H9 (cell line): ENCODE measurements around the gene SOD3. TPM values are rescaled to one million over a fixed set of nuclear protein-coding genes. Genes with fewer than 3 reads are reported as not detected.

ENCODE experiments used
- DNase-seq: peaks from one replicate; pipeline ENCODE4 v3.0.0-alpha.2; 2017
- H2AFZ ChIP-seq: one replicate; pipeline ENCODE4 v1.6.1; 2013; ENCODE audit warnings: mild to moderate bottlenecking, low read length, control low read depth, moderate library complexity
- H2AK5ac ChIP-seq: 2 replicates; pipeline ENCODE4 v1.6.1; 2013; ENCODE audit warnings: low read length, control low read depth, mixed read lengths; ENCODE audit not compliant: insufficient read length
- H2BK120ac ChIP-seq: one replicate; pipeline ENCODE4 v1.6.1; 2013; ENCODE audit warnings: low read depth, mild to moderate bottlenecking, low read length, control low read depth, inconsistent platforms; ENCODE audit not compliant: poor library complexity, severe bottlenecking
- H2BK12ac ChIP-seq: 2 replicates; pipeline ENCODE4 v1.6.1; 2013; ENCODE audit warnings: low read length, control low read depth, mixed read lengths, low read depth; ENCODE audit not compliant: insufficient read length
- H2BK15ac ChIP-seq: 2 replicates; pipeline ENCODE4 v1.6.1; 2013; ENCODE audit warnings: low read depth, low read length, control low read depth
- H2BK20ac ChIP-seq: one replicate; pipeline ENCODE4 v1.6.1; 2013; ENCODE audit warnings: low read depth, mild to moderate bottlenecking, low read length, control low read depth, inconsistent platforms; ENCODE audit not compliant: poor library complexity, severe bottlenecking
- H2BK5ac ChIP-seq: 2 replicates; pipeline ENCODE4 v1.6.1; 2013; ENCODE audit warnings: low read length, control low read depth, mixed read lengths; ENCODE audit not compliant: insufficient read length
- H3K14ac ChIP-seq: 2 replicates; pipeline ENCODE4 v1.6.1; 2013; ENCODE audit warnings: low read length, control low read depth; ENCODE audit not compliant: insufficient read depth
- H3K18ac ChIP-seq: 2 replicates; pipeline ENCODE4 v1.6.1; 2013; ENCODE audit warnings: low read depth, mild to moderate bottlenecking, mixed read lengths, low read length, control low read depth; ENCODE audit not compliant: insufficient read length
- H3K23ac ChIP-seq: 2 replicates; pipeline ENCODE4 v1.6.1; 2013; ENCODE audit warnings: low read length, control low read depth, mixed read lengths, low read depth; ENCODE audit not compliant: insufficient read length
- H3K23me2 ChIP-seq: 2 replicates; pipeline ENCODE4 v1.6.1; 2013; ENCODE audit warnings: low read depth, mild to moderate bottlenecking, mixed read lengths, low read length, control low read depth; ENCODE audit not compliant: insufficient read length, poor library complexity, severe bottlenecking
- H3K27ac ChIP-seq: 2 replicates; pipeline ENCODE4 v1.5.1; 2013; ENCODE audit warnings: low read length, control low read depth, mixed read lengths, low read depth; ENCODE audit not compliant: insufficient read length
- H3K27me3 ChIP-seq: 2 replicates; pipeline ENCODE4 v1.6.1; 2013; ENCODE audit warnings: low read length, control low read depth, inconsistent platforms; ENCODE audit not compliant: insufficient read depth
- H3K4ac ChIP-seq: 2 replicates; pipeline ENCODE4 v1.6.1; 2013; ENCODE audit warnings: low read depth, mild to moderate bottlenecking, control low read depth, inconsistent platforms, low read length, moderate library complexity
- H3K4me1 ChIP-seq: 2 replicates; pipeline ENCODE4 v1.6.1; 2013; ENCODE audit warnings: low read length, control low read depth, inconsistent platforms; ENCODE audit not compliant: insufficient read depth
- H3K4me2 ChIP-seq: 2 replicates; pipeline ENCODE4 v1.6.1; 2013; ENCODE audit warnings: low read length, control low read depth, mixed read lengths; ENCODE audit not compliant: insufficient read length, insufficient read depth
- H3K56ac ChIP-seq: 2 replicates; pipeline ENCODE4 v1.6.1; 2013; ENCODE audit warnings: low read depth, mild to moderate bottlenecking, mixed read lengths, low read length, control low read depth; ENCODE audit not compliant: insufficient read length
- H3K79me1 ChIP-seq: 2 replicates; pipeline ENCODE4 v1.6.1; 2013; ENCODE audit warnings: low read depth, mild to moderate bottlenecking, moderate library complexity, low read length, control low read depth, inconsistent platforms; ENCODE audit not compliant: insufficient read depth, poor library complexity, severe bottlenecking
- H3K79me2 ChIP-seq: 2 replicates; pipeline ENCODE4 v1.6.1; 2013; ENCODE audit warnings: low read length, control low read depth, inconsistent platforms; ENCODE audit not compliant: insufficient read depth
- H3K9ac ChIP-seq: 2 replicates; pipeline ENCODE4 v1.6.1; 2013; ENCODE audit warnings: low read length, control low read depth, mixed read lengths; ENCODE audit not compliant: insufficient read length; ENCODE audit errors: extremely low read depth
- H3K9me3 ChIP-seq: one replicate; pipeline ENCODE4 v1.6.1; 2013; ENCODE audit warnings: low read depth, low read length, inconsistent platforms; ENCODE audit not compliant: control insufficient read depth
- H3T11ph ChIP-seq: one replicate; pipeline ENCODE4 v1.6.1; 2013; ENCODE audit warnings: mild to moderate bottlenecking, low read length, control low read depth, inconsistent platforms
- H4K20me1 ChIP-seq: one replicate; pipeline ENCODE4 v1.6.1; 2013; ENCODE audit not compliant: control insufficient read depth, insufficient read length, insufficient read depth
- H4K5ac ChIP-seq: 2 replicates; pipeline ENCODE4 v1.6.1; 2013; ENCODE audit warnings: low read depth, mild to moderate bottlenecking, mixed read lengths, low read length, control low read depth; ENCODE audit not compliant: insufficient read length
- H4K8ac ChIP-seq: replicated peaks from 2 replicates; pipeline ENCODE4 v1.6.1; 2013; ENCODE audit warnings: low read length, control low read depth, mixed read lengths, low read depth; ENCODE audit not compliant: insufficient read length
- H4K91ac ChIP-seq: 2 replicates; pipeline ENCODE4 v1.6.1; 2013; ENCODE audit warnings: low read depth, mild to moderate bottlenecking, moderate library complexity, mixed read lengths, low read length, control low read depth; ENCODE audit not compliant: insufficient read length
- H3K27ac Mint-ChIP-seq, 3 experiments: 2 replicates in 2 of 3; 3 replicates in 1 of 3; pipeline ENCODE4 v1.8.0; 2020 to 2021; ENCODE audit warnings: mixed read lengths in 3 of 3, mild to moderate bottlenecking in 1 of 3, moderate library complexity in 1 of 3
- H3K27me3 Mint-ChIP-seq: 2 replicates; pipeline ENCODE4 v1.8.0; 2021; ENCODE audit warnings: low read depth, mild to moderate bottlenecking, moderate library complexity, mixed read lengths
- H3K36me3 Mint-ChIP-seq, 3 experiments: 2 replicates in 2 of 3; 3 replicates in 1 of 3; pipeline ENCODE4 v1.8.0; 2020 to 2021; ENCODE audit warnings: low read depth in 3 of 3, mixed read lengths in 3 of 3; ENCODE audit not compliant: insufficient read depth in 1 of 3
- H3K4me1 Mint-ChIP-seq, 2 experiments: 2 replicates each; pipeline ENCODE4 v1.8.0; 2020; ENCODE audit warnings: mixed read lengths in 2 of 2
- H3K4me3 Mint-ChIP-seq, 2 experiments: 2 replicates in 1 of 2; 3 replicates in 1 of 2; pipeline ENCODE4 v1.8.0; 2020 to 2021; ENCODE audit warnings: mild to moderate bottlenecking in 2 of 2, mixed read lengths in 2 of 2, moderate library complexity in 1 of 2
- H3K9me3 Mint-ChIP-seq, 2 experiments: 2 replicates in 1 of 2; 3 replicates in 1 of 2; pipeline ENCODE4 v1.8.0; 2020; ENCODE audit warnings: mild to moderate bottlenecking in 2 of 2, mixed read lengths in 2 of 2, moderate library complexity in 1 of 2
- CTCF ChIP-seq: fragments of 200-600 bp; sonication (generic); conservative IDR thresholded peaks from 3 replicates; pipeline ENCODE4 v1.8.0; 2021; ENCODE audit warnings: antibody characterized with exemption, mild to moderate bottlenecking
- WGBS: extraction: QIAGEN DNeasy Blood & Tissue Kit; methylation state at CpG from one replicate; pipeline ENCODE4 v1.1.7; 2013; ENCODE audit warnings: missing lambda C conversion rate, low lambda C conversion rate, mixed read lengths; ENCODE audit not compliant: insufficient read length; ENCODE audit errors: extremely low coverage; 5-methylcytosine and 5-hydroxymethylcytosine counted together
- total RNA-seq: library from RNA; stranded (reverse); gene quantifications from 2 replicates; pipeline ENCODE4 v1.2.1, GENCODE V29; 2021

Gene SOD3
- total RNA-seq, 1 experiment from 2014 or later: 3.3 TPM

- H3K27ac Mint-ChIP-seq: no peak overlapping the region
- no peaks in the 10 kb centered on the region for H3K9me3 ChIP-seq
- TF ChIP-seq CTCF: no peak
Measured at GRCh38 chr4:24778464-24779225, 16.7 kb upstream of the SOD3 start.

More at GRCh38 chr4:24778464-24779225, 16.7 kb upstream of the SOD3 start:
- peaks cover 9 to 17% of the 10 kb centered on the region in 2 experiments for H3K4me1 Mint-ChIP-seq
- no peaks in the 10 kb centered on the region for H3K23me2 ChIP-seq
- H2BK20ac ChIP-seq: no peak overlapping the region
- no peak overlapping the region for H4K8ac ChIP-seq
- no peak for DNase-seq
- no peaks in the 10 kb centered on the region; the same call in 1 of the 2 replicates for H3K27me3 Mint-ChIP-seq
- H4K20me1 ChIP-seq: no peaks in the 10 kb centered on the region
- H2BK5ac ChIP-seq: no peak overlapping the region
- WGBS: no CpG with 5 or more reads among the region's 3 CpGs
- H3K27me3 ChIP-seq: no peaks in the 10 kb centered on the region
- no peaks in the 10 kb centered on the region for H3K36me3 Mint-ChIP-seq
- no peak overlapping the region for H4K91ac ChIP-seq
- no peak overlapping the region for H3K9ac ChIP-seq
- H3K4ac ChIP-seq: no peak overlapping the region
- H3K23ac ChIP-seq: no peak overlapping the region
- H3K27ac ChIP-seq: no peak overlapping the region
- no peak overlapping the region for H3K18ac ChIP-seq
- H2BK12ac ChIP-seq: no peak overlapping the region
- no peak overlapping the region for H2BK15ac ChIP-seq
- no peaks in the 10 kb centered on the region for H3K4me1 ChIP-seq
- H3T11ph ChIP-seq: no peak overlapping the region
- no peak overlapping the region for H3K4me2 ChIP-seq
- no peak overlapping the region for H2AFZ ChIP-seq
- no peaks in the 10 kb centered on the region for H3K9me3 Mint-ChIP-seq
- H2BK120ac ChIP-seq: no peak overlapping the region
- no peak overlapping the region for H3K4me3 Mint-ChIP-seq
- H3K56ac ChIP-seq: no peak overlapping the region
- no peak overlapping the region for H3K14ac ChIP-seq
- no peak overlapping the region for H2AK5ac ChIP-seq
- no peak overlapping the region for H4K5ac ChIP-seq
- H3K79me2 ChIP-seq: no peaks in the 10 kb centered on the region
- H3K79me1 ChIP-seq: no peaks in the 10 kb centered on the region
